ENCODE measurements around the gene ZFP3. TPM values are rescaled to one million over a fixed set of nuclear protein-coding genes. Genes with fewer than 3 reads are reported as not detected.
"Not testable (repeated sequence)": the region's sequence is repeated elsewhere in the genome, so short reads cannot be mapped to it uniquely, and the experiment has no call there.

Gene ZFP3
- polyA plus RNA-seq, 4 donors, result 11.9 to 15.7 (median 14.4) TPM

DNA sequence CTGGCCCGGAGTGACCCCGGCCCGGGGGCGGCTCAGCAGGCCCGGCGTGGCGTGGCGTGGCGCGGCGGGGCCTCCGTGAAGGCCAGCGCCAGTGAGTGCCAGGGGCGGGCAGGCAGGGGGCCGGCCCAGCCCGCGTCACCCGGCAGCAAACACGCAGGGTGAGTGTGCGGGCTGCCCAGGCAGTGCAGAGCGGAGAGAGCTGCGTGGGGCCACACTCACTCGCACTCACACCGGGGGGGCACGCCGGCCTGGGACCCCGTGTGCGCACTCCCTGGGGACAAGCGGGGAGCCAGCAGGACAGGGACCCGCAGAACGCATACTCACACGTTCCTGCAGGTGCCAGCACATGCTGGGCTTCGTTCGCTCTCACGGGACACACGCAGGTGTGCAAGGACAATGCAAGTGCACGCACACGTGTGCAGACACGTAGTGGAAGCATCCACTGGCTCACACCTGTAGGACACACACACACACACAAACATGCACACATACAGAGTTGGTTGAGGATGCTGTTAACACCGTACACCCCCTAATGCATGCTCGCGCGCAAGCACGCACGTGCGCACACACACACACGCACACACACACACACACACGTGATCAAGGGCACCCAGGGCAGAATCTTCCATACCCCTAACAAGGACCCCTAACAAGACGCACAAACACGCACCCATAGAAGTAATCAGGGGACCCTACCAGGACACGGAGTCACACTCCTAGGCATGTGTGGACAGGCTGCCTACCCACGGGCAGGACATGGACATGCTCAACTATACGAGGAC is 45.3 kb downstream of the ZFP3 start:
- DNase-seq (ENCODE audit: low read depth in 4 of 4, low spot score in 2 of 4), result no peak

DNA sequence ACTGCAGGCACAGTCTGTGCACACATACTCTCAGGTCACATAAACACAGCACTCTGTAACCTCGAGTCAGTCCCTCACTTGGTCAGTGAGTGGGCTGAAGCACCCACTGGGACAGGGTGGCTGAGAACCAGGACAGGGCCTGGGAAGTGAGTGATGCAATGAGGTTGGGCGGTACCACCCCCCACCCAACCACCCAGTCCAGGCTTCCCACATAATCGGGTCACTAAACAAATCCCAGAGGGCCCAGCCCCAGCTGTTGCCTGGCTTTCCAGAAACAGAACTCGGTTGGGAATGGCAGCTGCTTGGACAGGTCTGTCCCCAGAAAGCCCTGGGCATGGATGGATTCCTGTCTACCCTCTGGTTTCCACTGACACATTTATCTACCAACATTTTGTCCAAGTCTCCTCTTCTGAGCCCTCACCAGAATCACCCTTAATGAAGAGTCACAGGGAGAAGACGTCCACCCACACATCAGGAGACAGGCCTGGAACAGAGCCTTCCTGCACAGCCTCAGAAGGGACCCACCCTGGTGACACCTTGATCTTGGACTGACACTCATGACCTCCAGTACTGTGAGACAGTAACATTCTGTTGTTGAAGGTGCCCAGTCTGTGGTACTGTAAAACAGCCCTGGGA is 46.0 kb downstream of the ZFP3 start:
- DNase-seq (ENCODE audit: low read depth in 4 of 4, low spot score in 2 of 4), result not testable (repeated sequence)

DNA sequence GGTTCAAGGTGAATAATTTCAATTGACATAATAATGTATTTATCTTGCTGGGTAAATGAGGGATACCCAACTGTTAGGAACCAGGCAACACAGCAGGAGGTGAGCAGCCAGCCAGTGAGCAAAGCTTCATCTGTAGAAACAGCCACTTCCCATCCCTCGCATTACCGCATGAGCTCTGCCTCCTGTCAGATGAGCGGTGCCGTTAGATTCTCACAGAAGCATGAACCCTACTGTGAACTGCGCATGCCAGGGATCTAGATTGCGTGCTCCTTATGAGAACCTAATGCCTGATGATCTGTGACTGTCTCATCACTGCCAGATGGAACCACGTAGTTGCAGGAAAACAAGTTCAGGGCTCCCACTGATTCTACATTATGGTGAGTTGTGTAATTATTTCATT is 46.6 kb downstream of the ZFP3 start:
- not testable (repeated sequence) for DNase-seq (ENCODE audit: low read depth in 4 of 4, low spot score in 2 of 4)

- no peak for DNase-seq (ENCODE audit: low read depth in 4 of 4, low spot score in 2 of 4)
These were observed 48.6 kb downstream of the ZFP3 start for GRCh38 chr17:5126719-5127488.

DNA sequence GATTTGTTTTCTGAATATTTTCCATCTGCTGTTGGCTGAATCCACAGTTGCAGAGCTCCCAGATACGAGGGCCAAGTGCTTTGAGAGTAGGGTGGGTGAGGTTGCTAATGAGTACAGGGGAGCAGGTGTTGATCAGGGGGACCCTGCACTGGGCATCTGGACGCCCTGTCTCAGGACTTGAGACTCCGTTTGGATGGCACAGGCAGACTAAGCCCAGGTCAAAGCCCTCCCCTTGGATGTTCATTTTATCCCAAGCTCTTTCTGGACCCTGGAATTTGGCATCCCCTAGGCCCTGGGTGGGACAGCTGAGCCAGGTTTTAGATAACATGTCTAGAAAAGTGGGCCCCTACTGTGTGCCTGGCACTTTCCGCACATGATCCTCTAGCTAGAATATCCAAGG is 49.6 kb downstream of the ZFP3 start:
- no peak for DNase-seq (ENCODE audit: low read depth in 4 of 4, low spot score in 2 of 4)

DNA sequence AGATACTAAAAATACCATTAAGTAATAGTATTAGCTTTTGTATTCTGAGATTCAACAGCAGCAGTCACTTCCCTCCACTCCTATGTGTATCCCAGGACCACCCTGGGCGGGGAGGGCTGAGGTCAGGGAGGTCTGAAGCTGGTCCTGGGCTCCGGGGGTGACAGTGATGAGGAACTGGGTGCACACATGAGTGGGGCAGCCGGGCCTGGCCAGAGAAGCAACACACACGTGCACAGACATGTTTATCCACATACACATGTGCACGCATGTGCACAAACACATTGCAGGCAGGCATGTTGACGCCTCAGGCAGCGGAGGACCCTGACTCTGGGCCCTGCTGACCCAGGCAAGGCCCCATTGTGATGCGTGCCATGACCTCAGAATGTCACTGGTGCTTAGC is 50.1 kb downstream of the ZFP3 start:
- not testable (repeated sequence) for DNase-seq (ENCODE audit: low read depth in 4 of 4, low spot score in 2 of 4)

GRCh38 chr17:5128905-5129535 is 50.8 kb downstream of the ZFP3 start:
- no peak for DNase-seq (ENCODE audit: low read depth in 4 of 4, low spot score in 2 of 4)

DNA sequence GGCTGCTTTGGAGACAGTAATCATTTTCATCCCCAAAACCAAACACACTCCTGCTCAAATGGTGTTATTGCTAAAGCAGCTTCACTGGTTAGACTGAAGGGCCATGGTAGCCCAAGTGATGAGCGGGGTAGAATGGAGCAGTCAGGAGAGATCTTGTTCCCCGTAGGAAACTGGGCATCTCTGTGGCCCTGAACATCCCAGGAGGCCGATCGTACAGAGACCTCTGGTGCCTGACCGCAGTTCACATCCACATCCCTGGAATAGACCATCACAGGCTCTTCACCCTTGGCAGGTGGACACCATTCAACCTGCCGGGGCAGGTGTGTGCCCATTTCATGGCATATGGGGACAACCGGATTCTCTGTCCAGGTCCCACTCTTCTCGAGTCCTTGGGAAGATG is 51.5 kb downstream of the ZFP3 start:
- DNase-seq (ENCODE audit: low read depth in 4 of 4, low spot score in 2 of 4), result not testable (repeated sequence)

GRCh38 chr17:5130261-5130660 is 52.0 kb downstream of the ZFP3 start:
- DNase-seq (ENCODE audit: low read depth in 4 of 4, low spot score in 2 of 4), result not testable (repeated sequence)

- DNase-seq (ENCODE audit: low read depth in 4 of 4, low spot score in 2 of 4), result not testable (repeated sequence)
These were observed 52.4 kb downstream of the ZFP3 start for GRCh38 chr17:5130687-5131086.

GRCh38 chr17:5131146-5131715 is 53.0 kb downstream of the ZFP3 start:
- no peak for DNase-seq (ENCODE audit: low read depth in 4 of 4, low spot score in 2 of 4)

GRCh38 chr17:5131799-5132502 is 53.7 kb downstream of the ZFP3 start:
- DNase-seq (ENCODE audit: low read depth in 4 of 4, low spot score in 2 of 4), result not testable (repeated sequence)

- not testable (repeated sequence) for DNase-seq (ENCODE audit: low read depth in 4 of 4, low spot score in 2 of 4)
These were observed 54.4 kb downstream of the ZFP3 start for GRCh38 chr17:5132503-5133225.

DNA sequence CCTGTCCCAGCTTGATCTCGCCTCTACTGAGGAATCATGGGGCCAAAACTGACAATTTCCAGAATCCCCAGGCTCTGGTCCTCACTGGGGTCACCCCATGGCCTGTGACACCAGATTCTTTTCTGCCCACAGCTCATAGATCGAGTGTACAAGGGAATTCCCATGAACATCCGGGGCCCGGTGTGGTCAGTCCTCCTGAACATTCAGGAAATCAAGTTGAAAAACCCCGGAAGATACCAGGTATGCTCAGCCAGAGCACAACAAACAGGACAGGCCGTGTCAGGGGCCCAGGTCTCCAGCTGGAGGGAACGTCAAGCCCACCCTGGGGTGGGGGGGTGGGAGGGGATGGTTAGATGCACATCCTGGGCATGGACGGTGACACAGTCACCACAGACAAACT is 55.0 kb downstream of the ZFP3 start:
- DNase-seq (ENCODE audit: low read depth in 4 of 4, low spot score in 2 of 4), result no peak

GRCh38 chr17:5133961-5134360 is 55.7 kb downstream of the ZFP3 start:
- not testable (repeated sequence) for DNase-seq (ENCODE audit: low read depth in 4 of 4, low spot score in 2 of 4)

DNA sequence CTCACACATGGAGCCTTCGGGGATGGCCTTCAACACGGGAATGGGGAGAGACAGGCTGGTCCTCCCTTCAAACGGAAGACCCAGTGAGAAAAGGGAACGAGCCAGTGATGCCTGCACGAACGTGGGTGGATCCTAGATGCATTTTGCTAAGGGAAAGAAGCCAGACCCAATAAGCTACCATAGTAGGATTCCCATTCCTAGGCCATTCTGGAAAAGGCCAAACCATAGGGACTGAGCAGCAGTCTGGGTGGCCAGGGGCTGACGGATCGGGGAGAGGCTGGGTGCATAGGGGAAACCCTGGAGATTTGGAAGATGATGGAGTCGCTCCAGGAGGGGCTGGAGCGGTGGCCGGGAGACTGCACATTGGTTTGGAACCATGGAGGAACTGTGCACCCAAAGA is 56.3 kb downstream of the ZFP3 start:
- DNase-seq (ENCODE audit: low read depth in 4 of 4, low spot score in 2 of 4), result not testable (repeated sequence)

- not testable (repeated sequence) for DNase-seq (ENCODE audit: low read depth in 4 of 4, low spot score in 2 of 4)
These were observed 57.0 kb downstream of the ZFP3 start for GRCh38 chr17:5135131-5135712.

- DNase-seq (ENCODE audit: low read depth in 4 of 4, low spot score in 2 of 4), result no peak
These were observed 57.7 kb downstream of the ZFP3 start for GRCh38 chr17:5135726-5136579.
